Cardiac muscle cell (in vitro differentiated cells and primary cell): ENCODE measurements around the gene CCDC78. TPM values are rescaled to one million over a fixed set of nuclear protein-coding genes. Genes with fewer than 3 reads are reported as not detected.
"Not testable (repeated sequence)": the region's sequence is repeated elsewhere in the genome, so short reads cannot be mapped to it uniquely, and the experiment has no call there.

Experiments used
- DNase-seq, 2 donors: peaks; one replicate each; pipeline versions ENCODE4 v3.0.0 to v3.0.0-alpha.2; 2010 to 2017; ENCODE audit warnings: low read depth in 1 of 2, low spot score in 1 of 2
- H3K27ac ChIP-seq: fragments of 200-600 bp; sonication (generic); 2 replicates; pipeline ENCODE4 v1.5.1; 2016
- H3K27me3 ChIP-seq: fragments of 200-600 bp; sonication (generic); 2 replicates; pipeline ENCODE4 v1.6.0; 2016; ENCODE audit warnings: control low read depth
- H3K36me3 ChIP-seq: fragments of 200-600 bp; sonication (generic); 2 replicates; pipeline ENCODE4 v1.5.1; 2016; ENCODE audit warnings: control low read depth
- H3K4me1 ChIP-seq: fragments of 200-600 bp; sonication (generic); 2 replicates; pipeline ENCODE4 v1.8.1; 2017; ENCODE audit warnings: low read depth, mild to moderate bottlenecking, mixed run types
- H3K4me3 ChIP-seq: fragments of 200-600 bp; sonication (generic); 2 replicates; pipeline ENCODE4 v1.5.1; 2016; ENCODE audit warnings: mild to moderate bottlenecking
- H3K9me3 ChIP-seq: fragments of 200-600 bp; sonication (generic); 2 replicates; pipeline ENCODE4 v1.5.1; 2017; ENCODE audit warnings: low read depth, mild to moderate bottlenecking, control low read depth
- CTCF ChIP-seq: IDR thresholded peaks from 2 replicates; pipeline ENCODE4 v1.5.1; 2012; ENCODE audit warnings: low read depth, mild to moderate bottlenecking, low read length
- polyA plus RNA-seq: library from polyadenylated mRNA; unstranded; fragments of >200 nt; fragmentation: Nextera tagmentation; extraction: Ambion mirVana; gene quantifications from 2 replicates; pipeline ENCODE4 v1.2.1, GENCODE V29; 2016
- total RNA-seq: library from RNA; depleted of rRNA; stranded (reverse); fragments of >200 nt; gene quantifications from 2 replicates; pipeline ENCODE4 v1.2.3, GENCODE V29; 2016

CCDC78 gene
- total and polyA plus RNA-seq, 2 experiments from 2014 or later = 4.2 to 16.5 TPM

GRCh38 chr16:743794-744500, 17.7 kb upstream of the CCDC78 start:
- Histone ChIP-seq H3K27ac (no peak overlapping the region), H3K4me3 (no peak overlapping the region), H3K27me3 (no peaks in the 10 kb centered on the region), H3K36me3 (no peaks in the 10 kb centered on the region), H3K9me3 (no peaks in the 10 kb centered on the region), H3K4me1 (no peaks in the 10 kb centered on the region)
- no peak for DNase-seq
- peak; percentile 12 for TF ChIP-seq CTCF

- not testable (repeated sequence) for H3K27me3 ChIP-seq, H3K9me3 ChIP-seq
These were observed 16.7 kb upstream of the CCDC78 start for GRCh38 chr16:742894-743293.

GRCh38 chr16:741986-742629, 15.9 kb upstream of the CCDC78 start:
- H3K27ac ChIP-seq = no peak overlapping the region
- H3K4me3 ChIP-seq = no peak overlapping the region

More at GRCh38 chr16:742894-743293, 16.7 kb upstream of the CCDC78 start:
- H3K36me3 ChIP-seq, H3K27ac ChIP-seq, H3K4me3 ChIP-seq, DNase-seq, H3K4me1 ChIP-seq: not testable (repeated sequence)

GRCh38 chr16:740764-741505, 14.7 kb upstream of the CCDC78 start, which contains the start of gene CIAO3:
Gene CIAO3 (minus strand): TSS chr16:740997. CDS start chr16:740985, 12 bp downstream.
- Histone ChIP-seq H3K4me1 (no peaks in the 10 kb centered on the region), H3K27me3 (no peaks in the 10 kb centered on the region), H3K27ac (no peak within 1 kb of the TSS), H3K4me3 (peak within 1 kb of the TSS; percentile 95), H3K9me3 (no peaks in the 10 kb centered on the region), H3K36me3 (peaks cover under 1% of the 10 kb centered on the region)
- peak; percentile 75 for TF ChIP-seq CTCF
- peak; percentile 92 to 95 for DNase-seq

More at GRCh38 chr16:741986-742629, 15.9 kb upstream of the CCDC78 start:
- no peak for TF ChIP-seq CTCF
- Histone ChIP-seq H3K27me3 (no peaks in the 10 kb centered on the region), H3K36me3 (no peaks in the 10 kb centered on the region), H3K4me1 (no peaks in the 10 kb centered on the region), H3K9me3 (no peaks in the 10 kb centered on the region)
- no peak for DNase-seq

GRCh38 chr16:740459-740763, 14.2 kb upstream of the CCDC78 start:
- Histone ChIP-seq H3K4me3 (peak overlapping the region; percentile 95), H3K4me1 (no peaks in the 10 kb centered on the region), H3K36me3 (peaks cover 6% of the 10 kb centered on the region), H3K27me3 (no peaks in the 10 kb centered on the region), H3K27ac (no peak overlapping the region), H3K9me3 (no peaks in the 10 kb centered on the region)
- TF ChIP-seq CTCF = no peak
- no peak for DNase-seq
